MCF 10A (cell line): ENCODE measurements around the gene EPHB6. TPM values are rescaled to one million over a fixed set of nuclear protein-coding genes. Genes with fewer than 3 reads are reported as not detected.

Experiments
- BruUV-seq: library from RNA; stranded (reverse); fragments of 400-500 nt; replicated peaks from 2 replicates; lab custom pipeline; 2021; lab: Mats Ljungman, UMichigan
- CTCF ChIA-PET: fragments of 300-600 bp; sonication (Branson Sonifier 250); formaldehyde crosslinking; extraction: SDS; loops from one replicate; lab custom pipeline; 2021; ENCODE audit warnings: antibody characterized with exemption, inconsistent platforms; lab: Yijun Ruan, JAX
- POLR2A ChIA-PET: fragments of 300-600, 350-650 bp; sonication (Branson Sonifier 250); formaldehyde crosslinking; extraction: SDS; loops from one replicate; lab custom pipeline; 2020; ENCODE audit warnings: antibody characterized with exemption, inconsistent platforms; lab: Yijun Ruan, JAX
- DNase-seq: peaks from one replicate; pipeline ENCODE4 v3.0.0-alpha.2; 2018; ENCODE audit not compliant: unreplicated experiment
- H3K27ac Mint-ChIP-seq: one replicate; pipeline ENCODE4 v1.8.0; 2022; ENCODE audit warnings: mild to moderate bottlenecking, low read depth, mixed read lengths; ENCODE audit not compliant: unreplicated experiment
- H3K27me3 Mint-ChIP-seq: one replicate; pipeline ENCODE4 v1.8.0; 2022; ENCODE audit warnings: mixed read lengths; ENCODE audit not compliant: insufficient read depth, unreplicated experiment
- H3K36me3 Mint-ChIP-seq: one replicate; pipeline ENCODE4 v1.8.0; 2022; ENCODE audit warnings: mild to moderate bottlenecking, moderate library complexity, mixed read lengths; ENCODE audit not compliant: insufficient read depth, unreplicated experiment
- H3K4me1 Mint-ChIP-seq: one replicate; pipeline ENCODE4 v1.8.0; 2022; ENCODE audit warnings: mixed read lengths; ENCODE audit not compliant: insufficient read depth, unreplicated experiment
- H3K4me3 Mint-ChIP-seq: one replicate; pipeline ENCODE4 v1.8.0; 2022; ENCODE audit warnings: mild to moderate bottlenecking, moderate library complexity, mixed read lengths; ENCODE audit not compliant: unreplicated experiment
- H3K9me3 Mint-ChIP-seq: one replicate; pipeline ENCODE4 v1.8.0; 2022; ENCODE audit warnings: mixed read lengths; ENCODE audit not compliant: unreplicated experiment
- CTCF ChIP-seq: fragments of 200-600 bp; IDR thresholded peaks from one replicate; pipeline ENCODE4 v1.8.0; 2022; ENCODE audit warnings: antibody characterized with exemption, mild to moderate bottlenecking; ENCODE audit not compliant: unreplicated experiment
- intact Hi-C: fragments of 100-400 bp; cut with micrococcal nuclease; formaldehyde crosslinking; loops from 2 replicates; pipeline ENCODE4 v1.14.1; 2022
- total RNA-seq: library from RNA; stranded (reverse); gene quantifications from 2 replicates; pipeline ENCODE4 v1.2.3, GENCODE V29; 2022

Gene EPHB6
- total RNA-seq, 1 experiment from 2014 or later, result 1.4 TPM

- BruUV-seq, result no TSS peak
- TF ChIP-seq CTCF, result no peak
- no peaks in the 10 kb centered on the region for H3K36me3 Mint-ChIP-seq
- H3K27ac Mint-ChIP-seq, result no peak overlapping the region
- H3K9me3 Mint-ChIP-seq, result no peaks in the 10 kb centered on the region
- no peak overlapping the region for H3K4me3 Mint-ChIP-seq
- POLR2A ChIA-PET, result no interaction called here
- intact Hi-C loops, result no loop called here
- CTCF ChIA-PET, result interaction anchor here (0.7 to 7.8 kb wide), 3 partner anchors 12 to 48 kb away, joined by 4 to 86 read pairs (median 16); no protein-coding TSS in a partner anchor
- peaks cover 44% of the 10 kb centered on the region for H3K27me3 Mint-ChIP-seq
- H3K4me1 Mint-ChIP-seq, result peaks cover 21% of the 10 kb centered on the region
- DNase-seq, result no peak
Measured at GRCh38 chr7:142860968-142861367, 6.1 kb downstream of the EPHB6 start.

- Mint-ChIP-seq H3K4me1 (peaks cover 12% of the 10 kb centered on the region), H3K4me3 (no peak overlapping the region), H3K9me3 (no peaks in the 10 kb centered on the region), H3K27ac (no peak overlapping the region), H3K36me3 (no peaks in the 10 kb centered on the region), H3K27me3 (peaks cover 30% of the 10 kb centered on the region)
- CTCF ChIA-PET, result interaction anchor here (0.6 to 7.8 kb wide), 9 partner anchors 8 to 991 kb away, joined by 3 to 86 read pairs (median 5); no protein-coding TSS in a partner anchor
- POLR2A ChIA-PET, result no interaction called here
- intact Hi-C loops, result no loop called here
- DNase-seq, result no peak
- BruUV-seq, result no TSS peak
- no peak for TF ChIP-seq CTCF
Measured at GRCh38 chr7:142862351-142862750, 7.5 kb downstream of the EPHB6 start.

DNA sequence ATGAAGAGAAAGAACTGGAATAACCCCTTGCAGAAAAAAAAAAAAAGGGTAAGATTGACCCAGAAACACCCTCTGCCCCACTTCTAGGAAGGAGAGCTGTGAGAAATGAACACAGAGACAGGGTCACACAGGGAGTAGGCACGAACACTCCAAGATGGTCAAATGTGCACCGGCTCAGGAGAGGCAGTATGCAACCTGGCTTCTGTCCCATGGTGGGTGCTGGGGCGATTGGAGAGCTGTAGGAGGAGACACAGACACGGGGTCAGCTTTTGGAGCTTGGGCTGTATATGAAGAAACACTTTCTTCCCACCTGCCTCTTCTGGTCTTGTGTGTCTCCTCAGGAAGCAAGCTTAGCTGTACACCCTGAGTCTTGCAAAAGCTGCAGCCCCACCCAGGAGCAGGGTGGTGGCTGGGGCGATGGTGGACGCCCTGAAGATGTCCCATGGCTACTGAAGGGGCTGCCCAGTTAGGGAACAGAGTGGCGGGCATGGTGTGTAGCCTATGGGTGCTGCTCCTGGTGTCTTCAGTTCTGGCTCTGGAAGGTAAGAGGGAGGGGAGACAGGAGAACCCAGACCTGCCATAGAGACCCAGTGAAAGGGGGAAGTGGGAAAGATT, 8.0 kb downstream of the EPHB6 start:
- H3K4me3 Mint-ChIP-seq, result no peak overlapping the region
- H3K4me1 Mint-ChIP-seq, result peaks cover 12% of the 10 kb centered on the region
- H3K9me3 Mint-ChIP-seq, result no peaks in the 10 kb centered on the region
- intact Hi-C loops, result no loop called here
- peaks cover 30% of the 10 kb centered on the region for H3K27me3 Mint-ChIP-seq
- POLR2A ChIA-PET, result no interaction called here
- DNase-seq, result no peak
- CTCF ChIA-PET, result interaction anchor here (0.7 to 7.8 kb wide), 9 partner anchors 9 to 990 kb away, joined by 3 to 86 read pairs (median 5); no protein-coding TSS in a partner anchor
- no TSS peak for BruUV-seq
- H3K36me3 Mint-ChIP-seq, result no peaks in the 10 kb centered on the region
- H3K27ac Mint-ChIP-seq, result no peak overlapping the region
- no peak for TF ChIP-seq CTCF

- intact Hi-C loops, result no loop called here
- peaks cover 30% of the 10 kb centered on the region for H3K27me3 Mint-ChIP-seq
- CTCF ChIA-PET, result interaction anchor here (1.1 to 7.8 kb wide), 6 partner anchors 9 to 351 kb away, joined by 4 to 86 read pairs (median 23); partner anchors contain the start of gene EPHB6
- no TSS peak for BruUV-seq
- peaks cover 12% of the 10 kb centered on the region for H3K4me1 Mint-ChIP-seq
- no peaks in the 10 kb centered on the region for H3K36me3 Mint-ChIP-seq
- POLR2A ChIA-PET, result no interaction called here
- no peak overlapping the region for H3K4me3 Mint-ChIP-seq
- no peak overlapping the region for H3K27ac Mint-ChIP-seq
- no peak for TF ChIP-seq CTCF
- H3K9me3 Mint-ChIP-seq, result no peaks in the 10 kb centered on the region
- no peak for DNase-seq
Measured at GRCh38 chr7:142863891-142864685, 9.2 kb downstream of the EPHB6 start.
